ENCODE results near the gene TXNL4A. TPM values are rescaled to one million over a fixed set of nuclear protein-coding genes. Genes with fewer than 3 reads are reported as not detected.

The TXNL4A gene
- total RNA-seq, 4 donors from 2014 or later = 14.0 to 44.5 (median 19.4) TPM

- DNase-seq = peak; percentile 36 to 71 (median 70)
- Histone ChIP-seq H3K27me3 (no peaks in the 10 kb centered on the region), H3K36me3 (peaks cover 0 to 5% (median 0%) of the 10 kb centered on the region in 3 donors), H3K27ac (peak overlapping the region in 3 of 4 donors; percentile 32 to 88 (median 84)), H3K4me1 (peaks cover 0 to 39% (median 16%) of the 10 kb centered on the region in 4 donors), H3K4me3 (peak overlapping the region; percentile 90 to 99 (median 95)), H3K9me3 (no peaks in the 10 kb centered on the region)
- TF ChIP-seq POLR2A (IDR thresholded peaks at IDR 0.05) = no peak
- no peak for TF ChIP-seq CTCF (IDR thresholded peaks at IDR 0.05)
These were observed 38.5 kb downstream of the TXNL4A start for GRCh38 chr18:79949697-79950487.

GRCh38 chr18:79948719-79949411 lies 39.5 kb downstream of the TXNL4A start:
- Histone ChIP-seq H3K4me1 (peaks cover 0 to 49% (median 16%) of the 10 kb centered on the region in 4 donors), H3K9me3 (no peaks in the 10 kb centered on the region), H3K27me3 (no peaks in the 10 kb centered on the region), H3K36me3 (peaks cover 0 to 5% (median 0%) of the 10 kb centered on the region in 3 donors), H3K4me3 (peak overlapping the region in 1 of 4 donors; percentile 0), H3K27ac (no peak overlapping the region)
- TF ChIP-seq POLR2A (IDR thresholded peaks at IDR 0.05) = no peak
- no peak for TF ChIP-seq CTCF (IDR thresholded peaks at IDR 0.05)
- peak in 1 of 3 donors; percentile 41 for DNase-seq

GRCh38 chr18:79947881-79948610 lies 40.3 kb downstream of the TXNL4A start:
- no peak for TF ChIP-seq POLR2A (IDR thresholded peaks at IDR 0.05)
- TF ChIP-seq CTCF (IDR thresholded peaks at IDR 0.05) = no peak
- no peaks in the 10 kb centered on the region for H3K9me3 ChIP-seq
- H3K27ac ChIP-seq = no peak overlapping the region
- peaks cover 0 to 5% (median 0%) of the 10 kb centered on the region in 3 donors for H3K36me3 ChIP-seq
- H3K27me3 ChIP-seq = no peaks in the 10 kb centered on the region
- peaks cover 0 to 57% (median 16%) of the 10 kb centered on the region in 4 donors for H3K4me1 ChIP-seq
- DNase-seq = peak in 1 of 3 donors; percentile 47
- H3K4me3 ChIP-seq = no peak overlapping the region

GRCh38 chr18:79947054-79947755 lies 41.2 kb downstream of the TXNL4A start:
- peak in 1 of 3 donors; percentile 33 for DNase-seq
- Histone ChIP-seq H3K4me1 (peaks cover 0 to 58% (median 14%) of the 10 kb centered on the region in 4 donors), H3K27me3 (no peaks in the 10 kb centered on the region), H3K4me3 (no peak overlapping the region), H3K36me3 (peaks cover 0 to 11% (median 0%) of the 10 kb centered on the region in 3 donors), H3K27ac (no peak overlapping the region), H3K9me3 (no peaks in the 10 kb centered on the region)
- TF ChIP-seq POLR2A (IDR thresholded peaks at IDR 0.05) = no peak
- no peak for TF ChIP-seq CTCF (IDR thresholded peaks at IDR 0.05)
